Putamen (tissue), 1 donor: ENCODE data around the gene MRPL46.
"Not testable (repeated sequence)": the region's sequence is repeated elsewhere in the genome, so short reads cannot be mapped to it uniquely, and the experiment has no call there.

Experiments
- DNase-seq: peaks from one replicate; pipeline ENCODE4 v3.0.0-alpha.2; 2016; ENCODE audit warnings: low spot score

Gene MRPL46

GRCh38 chr15:88441076-88441730 is 26.0 kb downstream of the MRPL46 start:
- DNase-seq: no peak

GRCh38 chr15:88440021-88440420 is 27.2 kb downstream of the MRPL46 start:
- no peak for DNase-seq

DNA sequence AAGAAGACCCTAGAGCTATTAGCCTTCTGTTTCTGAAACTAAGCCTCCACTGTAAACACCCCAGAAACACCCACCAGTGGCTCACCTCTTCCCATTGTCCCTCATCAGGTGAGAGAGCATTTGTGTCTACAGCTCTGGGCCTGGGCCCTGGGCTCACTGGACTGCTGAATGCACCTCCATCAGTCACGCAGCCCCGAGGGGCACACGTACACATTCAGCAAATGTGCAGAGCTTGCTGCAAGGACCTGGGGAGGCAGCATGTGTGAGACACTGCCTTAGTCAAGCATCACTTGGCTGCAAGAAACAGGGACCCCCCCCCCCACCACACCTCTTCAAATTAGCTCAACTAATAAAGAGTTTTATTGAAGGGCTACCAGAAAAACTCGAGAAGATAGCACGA is 29.0 kb downstream of the MRPL46 start:
- DNase-seq: no peak

- DNase-seq: not testable (repeated sequence)
Measured at GRCh38 chr15:88434106-88434505, 33.1 kb downstream of the MRPL46 start.

DNA sequence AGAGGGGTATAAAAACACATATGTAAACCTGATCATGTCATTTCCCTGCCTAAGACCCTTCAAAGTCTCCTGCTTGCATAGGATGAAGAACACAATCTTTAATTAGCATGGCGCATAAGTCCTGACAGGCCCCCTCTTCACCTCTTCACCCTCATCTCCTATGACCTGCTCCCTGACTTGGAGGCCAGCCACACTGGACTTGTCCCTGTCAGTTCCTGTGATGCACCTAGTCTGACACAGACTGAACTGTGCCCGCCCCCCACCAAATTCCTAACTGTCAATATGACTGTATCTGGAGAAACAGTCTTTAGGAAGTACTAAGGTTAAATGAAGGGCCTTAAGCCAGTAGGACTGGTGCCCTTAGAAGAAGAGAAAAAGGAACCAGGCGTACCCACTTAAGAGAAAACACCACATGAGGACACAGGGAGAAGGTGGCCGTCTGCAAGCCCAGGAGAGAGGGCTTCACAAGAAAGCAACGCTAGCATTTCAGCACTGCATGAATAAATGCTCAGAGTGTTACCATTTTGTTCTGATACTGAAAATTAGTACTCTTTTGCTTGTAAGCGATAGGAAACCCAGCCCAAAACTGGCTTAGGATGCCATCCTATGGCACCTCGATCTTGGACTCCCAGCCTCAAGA is 34.0 kb downstream of the MRPL46 start:
- DNase-seq: no peak

- no peak for DNase-seq
Measured at GRCh38 chr15:88431441-88431840, 35.7 kb downstream of the MRPL46 start.

DNA sequence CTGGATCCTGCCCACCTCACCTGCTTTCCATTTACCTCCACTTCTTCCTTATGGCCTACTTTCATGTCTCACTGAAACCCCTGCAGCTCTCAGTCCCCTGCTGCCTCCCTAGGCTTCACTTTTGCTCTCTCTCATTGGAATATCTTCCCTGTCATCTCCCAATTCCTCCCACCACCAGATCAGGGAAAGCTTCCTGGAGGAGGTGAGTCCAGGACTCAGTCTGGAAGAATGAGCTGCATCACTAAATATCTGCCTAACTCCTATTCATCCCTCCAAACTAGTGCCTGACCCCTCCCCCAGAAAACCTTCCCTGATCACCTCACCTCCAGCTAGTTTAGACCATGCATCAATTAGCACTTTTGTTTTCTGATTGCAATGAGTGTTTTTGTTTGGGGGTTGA is 37.1 kb downstream of the MRPL46 start:
- no peak for DNase-seq

GRCh38 chr15:88428805-88429605 is 38.2 kb downstream of the MRPL46 start:
- DNase-seq: no peak

DNA sequence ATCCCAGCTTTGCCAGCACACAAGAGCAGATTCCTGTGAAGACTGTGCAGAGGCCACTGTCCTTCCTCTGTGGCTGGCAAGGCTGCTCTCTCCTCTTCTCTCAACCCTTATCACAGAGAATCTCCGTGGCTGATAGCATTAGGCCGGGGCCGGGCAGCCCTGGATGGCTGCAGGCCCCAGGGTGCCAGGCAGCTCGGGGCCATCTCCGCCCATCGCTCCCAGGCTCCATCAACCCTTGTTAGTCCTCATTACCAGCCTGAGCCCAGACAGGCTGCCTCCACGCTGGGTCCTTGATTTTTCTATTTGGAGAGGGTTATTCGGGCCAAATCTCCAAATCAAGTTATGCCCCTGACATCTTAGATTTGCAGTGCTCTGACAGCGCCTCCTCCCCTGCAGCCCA is 39.1 kb downstream of the MRPL46 start:
- no peak for DNase-seq

DNA sequence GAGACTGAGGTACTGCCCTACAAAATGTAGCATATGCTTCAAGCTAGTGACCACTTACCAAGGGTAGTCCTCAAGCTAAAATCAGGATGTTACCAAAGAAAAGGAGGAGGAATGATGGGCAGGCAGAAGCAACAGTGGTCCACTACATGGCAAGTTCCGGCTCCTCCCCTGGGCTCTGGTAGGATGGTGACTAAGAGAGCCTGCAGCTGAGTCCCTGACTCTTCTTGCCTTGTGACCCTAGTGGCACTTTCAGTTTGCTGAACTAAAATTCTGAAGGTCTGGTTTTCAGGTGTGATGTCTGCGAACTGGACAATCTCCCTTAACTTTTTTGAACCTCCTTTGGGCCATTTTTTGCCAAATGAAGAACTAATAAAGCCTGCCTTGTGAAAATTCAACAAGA is 40.9 kb downstream of the MRPL46 start:
- no peak for DNase-seq

DNA sequence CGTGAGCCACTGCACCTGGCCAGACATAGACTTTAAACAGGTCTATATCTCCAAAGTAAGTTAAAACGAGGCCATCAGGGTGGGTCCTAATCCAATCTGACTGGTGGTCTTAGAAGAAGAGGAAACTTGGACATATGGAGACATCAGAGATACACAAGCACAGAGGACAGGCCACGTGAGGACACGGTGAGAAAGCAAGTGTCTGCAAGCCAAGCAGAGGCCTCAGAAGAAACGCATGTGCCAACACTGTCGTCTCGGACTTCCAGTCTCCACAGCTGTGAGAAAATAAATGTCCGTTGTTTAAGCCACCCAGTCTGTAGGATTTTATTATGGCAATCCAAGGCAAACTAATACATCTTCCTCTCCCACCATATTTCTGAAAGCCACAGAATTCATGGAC is 43.9 kb downstream of the MRPL46 start:
- DNase-seq: no peak

- DNase-seq: no peak
Measured at GRCh38 chr15:88419830-88420229, 47.4 kb downstream of the MRPL46 start.
